HG02852 (cell line): ENCODE results near the gene AGMO.

Source experiments
- ATAC-seq: cut with Tn5 transposase; IDR thresholded peaks from one replicate; pipeline ENCODE4 v1.9.1; 2021; ENCODE audit warnings: mild to moderate bottlenecking, moderate library complexity; ENCODE audit not compliant: unreplicated experiment

Gene AGMO

DNA sequence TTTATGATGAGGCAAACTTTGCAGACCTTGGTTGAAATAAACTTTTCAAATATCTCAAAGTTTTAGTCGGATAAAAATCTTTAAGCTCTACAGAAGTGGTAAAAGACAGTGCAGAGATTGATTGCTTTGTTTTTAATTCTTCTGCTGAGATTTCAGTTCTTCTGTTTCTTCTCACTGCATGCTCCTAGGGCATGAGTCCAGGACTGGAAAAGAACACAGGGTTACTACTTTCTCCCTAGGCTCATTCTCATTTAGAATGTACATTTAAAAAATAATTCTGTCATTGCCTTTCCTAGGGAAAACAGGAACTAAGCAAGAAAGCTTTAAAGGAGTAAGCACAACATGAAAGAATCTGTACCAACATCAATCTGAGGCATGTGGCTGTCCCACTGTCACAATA, 402.6 kb downstream of the AGMO start:
- no peak for ATAC-seq

DNA sequence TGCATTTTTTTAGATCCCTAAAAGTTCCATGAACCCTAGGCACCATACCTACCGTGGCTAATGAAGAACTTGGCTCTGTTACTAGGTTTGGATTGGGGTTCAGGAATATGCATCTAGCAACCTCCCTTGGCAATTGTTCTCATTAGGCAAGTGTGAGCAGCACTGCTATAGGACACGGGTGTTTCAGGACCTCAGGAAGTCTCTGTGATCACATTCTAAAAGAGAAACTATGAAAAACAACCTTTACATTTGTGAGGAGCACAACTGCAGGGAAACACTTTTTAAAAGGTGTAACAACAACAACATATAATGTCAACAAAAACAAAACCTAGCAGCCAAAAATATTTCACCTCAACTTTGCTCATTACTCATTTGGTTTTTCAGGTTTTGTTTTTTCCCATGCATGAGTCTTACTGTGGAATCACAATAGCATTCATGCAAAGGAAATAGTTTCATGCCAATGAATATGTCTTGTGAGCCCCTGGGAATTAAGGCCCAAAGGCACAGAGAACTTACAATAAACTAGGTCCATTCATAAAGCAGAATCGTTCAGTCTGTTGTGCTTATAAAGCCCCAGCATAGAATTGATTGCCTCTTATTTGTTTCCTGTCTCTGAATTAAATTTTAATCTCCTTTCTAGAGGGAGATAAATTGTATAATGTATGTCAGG, 403.5 kb downstream of the AGMO start:
- ATAC-seq: no peak
